Stimulated activated CD4-positive, alpha-beta T cell treated with anti-CD3 and anti-CD28 coated beads, Interleukin-1b, Interleukin-23, amount 100 ng/mL, for 48 hours (primary cell): ENCODE data around the gene FMO1.

Source experiments
- DNase-seq: peaks from one replicate; pipeline ENCODE4 v3.0.0-alpha.2; 2020

The FMO1 gene

DNA sequence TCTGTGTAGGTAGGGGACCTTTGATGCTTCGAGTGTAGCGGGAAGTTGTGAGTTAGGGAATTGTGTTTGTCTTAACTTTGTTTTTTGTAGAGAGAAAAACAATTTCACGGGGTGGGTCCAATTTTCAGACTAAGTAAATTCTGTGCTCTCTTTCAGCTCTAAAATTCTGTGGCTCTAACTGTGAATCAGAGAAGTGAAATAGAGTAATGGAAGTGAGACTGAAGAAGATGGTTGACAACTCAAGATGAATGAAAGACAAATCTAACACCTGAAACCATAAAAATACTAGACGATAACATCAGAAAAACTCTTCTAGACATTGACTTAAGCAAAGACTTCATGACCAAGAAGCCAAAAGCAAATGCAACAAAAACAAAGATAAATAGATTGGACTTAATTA lies 4.4 kb upstream of the FMO1 start:
- no peak for DNase-seq

DNA sequence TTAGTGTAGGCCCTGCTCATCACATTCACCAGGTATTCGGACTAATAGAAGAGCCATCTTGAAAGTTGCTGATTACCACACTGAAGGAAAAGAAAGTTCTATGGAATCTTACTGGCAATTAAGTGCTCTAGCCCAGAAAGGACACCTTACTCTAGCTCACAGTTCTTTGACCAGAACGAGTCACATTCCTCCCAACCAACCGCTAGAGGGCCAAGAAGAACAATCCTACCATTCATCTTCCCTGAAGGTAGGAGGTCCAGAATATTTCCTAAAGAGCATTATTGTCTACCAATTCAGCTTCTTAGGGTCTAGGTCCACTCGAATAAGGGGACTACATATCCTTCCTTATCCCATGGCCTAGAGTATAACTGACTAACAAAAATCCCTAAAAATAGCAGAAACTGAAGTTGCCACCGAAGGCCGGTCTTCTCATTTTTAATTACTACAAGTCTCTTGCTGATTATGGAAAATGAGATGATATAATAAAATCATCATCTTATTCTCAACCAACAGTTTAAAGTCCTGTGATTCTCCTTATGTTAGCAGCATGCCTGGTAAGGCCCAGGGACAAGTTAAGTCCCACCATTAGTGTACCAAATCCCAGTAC lies 2.7 kb upstream of the FMO1 start:
- DNase-seq = no peak

DNA sequence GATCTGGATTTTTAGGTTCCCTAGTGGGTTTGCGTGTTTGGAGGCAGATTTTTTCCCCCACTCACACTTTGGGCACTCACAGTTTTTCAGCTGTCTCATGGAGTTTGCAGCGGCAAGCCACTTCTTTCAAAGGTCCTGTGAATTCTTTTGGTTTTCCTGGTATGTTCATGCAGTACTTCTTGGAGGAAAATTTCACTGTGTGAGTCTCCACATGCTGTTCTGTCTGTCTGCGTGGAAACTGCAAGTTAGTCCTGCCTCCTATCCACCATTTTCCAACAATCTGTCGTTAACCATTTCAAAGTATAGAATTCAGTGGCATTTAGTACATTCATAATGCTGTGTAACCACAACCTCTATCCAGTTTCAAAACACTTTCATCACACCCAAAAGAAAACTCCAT lies 793 bp upstream of the FMO1 start:
- no peak for DNase-seq

DNA sequence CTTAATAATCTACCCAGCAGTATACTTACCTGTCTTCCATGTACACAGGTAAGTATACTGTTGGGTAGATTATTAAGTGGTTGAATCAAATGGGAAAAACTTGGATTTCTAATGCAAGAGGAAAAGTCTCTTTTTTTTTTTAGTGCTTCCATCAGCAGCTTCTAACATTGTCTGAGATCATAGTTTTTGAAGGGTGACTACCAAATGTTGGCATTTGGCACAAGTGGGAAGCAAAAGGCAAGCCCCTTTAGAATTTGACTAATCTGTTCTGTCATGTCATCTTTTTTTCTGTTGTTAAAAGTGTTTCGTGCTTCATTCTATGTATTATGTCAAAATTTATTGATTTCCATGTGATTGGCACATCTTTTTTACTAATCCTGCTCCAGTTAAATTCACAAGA lies 547 bp downstream of the FMO1 start:
- no peak for DNase-seq

DNA sequence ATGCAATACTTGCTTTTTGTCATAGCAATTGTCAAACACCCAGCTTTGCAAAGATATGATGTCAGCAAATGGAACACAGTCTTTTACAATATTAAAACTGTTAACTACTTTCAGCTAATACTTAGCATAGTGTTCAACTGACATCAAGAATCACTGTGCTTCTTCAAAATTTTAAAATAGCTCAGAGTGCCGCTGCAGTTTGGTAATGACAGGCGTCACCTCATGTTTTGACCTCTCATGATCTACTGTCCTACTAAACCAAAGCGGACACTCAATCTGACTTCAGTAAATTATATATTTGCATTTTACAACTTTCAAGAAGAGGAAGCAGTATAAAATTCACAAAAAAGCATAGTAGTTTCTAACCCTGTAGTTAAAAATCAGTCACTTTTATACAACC lies 2.0 kb downstream of the FMO1 start:
- DNase-seq = no peak

DNA sequence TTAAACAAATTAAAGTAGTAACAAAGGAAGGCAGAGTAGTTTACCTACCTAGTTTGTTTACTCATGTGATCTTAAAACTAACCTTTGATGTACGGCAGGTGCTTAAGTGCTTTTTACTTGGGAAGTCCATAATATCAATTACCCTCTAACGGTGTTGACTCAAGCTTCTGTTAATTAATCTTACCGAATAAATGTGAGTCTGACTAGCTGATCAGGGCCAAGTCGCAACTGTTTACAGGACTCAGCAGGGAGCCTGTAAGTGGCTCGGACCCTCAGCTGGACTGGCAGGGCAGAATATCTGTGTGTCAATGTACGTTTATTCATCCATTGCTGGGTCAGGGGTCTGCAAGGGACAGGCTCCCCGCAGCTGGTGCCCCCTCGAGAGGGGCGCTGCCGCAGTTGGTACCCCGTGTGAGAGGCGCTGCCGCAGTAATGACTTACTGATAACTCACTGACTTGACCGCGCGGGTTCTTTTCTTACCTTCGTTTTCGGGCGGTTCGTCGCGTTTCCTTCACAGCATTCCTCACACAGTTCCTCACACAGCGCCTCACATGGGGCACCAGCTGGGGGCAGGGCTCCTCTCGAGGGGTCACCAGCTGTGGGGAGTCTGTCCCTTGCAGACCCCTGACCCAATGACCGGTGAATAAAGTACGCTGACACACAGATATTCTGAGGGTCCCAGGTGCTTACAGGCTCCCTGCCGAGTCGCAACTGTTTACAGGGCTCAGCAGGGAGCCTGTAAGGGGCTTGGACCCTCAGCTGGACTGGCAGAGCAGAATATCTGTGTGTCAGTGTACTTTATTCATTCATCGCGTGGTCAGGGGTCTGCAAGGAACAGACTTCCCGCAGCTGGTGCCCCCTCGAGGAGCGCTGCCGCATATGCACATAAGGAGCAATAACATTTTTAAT lies 3.0 kb downstream of the FMO1 start:
- peak; percentile 31 for DNase-seq

DNA sequence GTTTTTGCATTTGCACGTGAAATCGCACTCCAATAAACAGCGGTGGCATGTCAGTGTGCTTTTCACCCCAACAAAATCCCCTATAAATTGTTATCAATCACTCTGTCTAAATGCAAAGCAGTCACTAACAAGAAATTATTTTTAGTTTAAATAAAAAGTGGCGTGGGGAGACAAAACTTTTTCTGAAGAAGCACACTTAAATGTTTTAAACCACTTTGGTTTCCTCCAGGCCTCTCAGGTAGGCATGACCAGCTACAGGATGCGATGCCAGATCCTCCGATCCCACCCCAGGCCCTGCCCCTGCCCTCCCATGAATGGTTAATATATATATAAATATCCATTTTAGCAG lies 3.6 kb downstream of the FMO1 start:
- no peak for DNase-seq

DNA sequence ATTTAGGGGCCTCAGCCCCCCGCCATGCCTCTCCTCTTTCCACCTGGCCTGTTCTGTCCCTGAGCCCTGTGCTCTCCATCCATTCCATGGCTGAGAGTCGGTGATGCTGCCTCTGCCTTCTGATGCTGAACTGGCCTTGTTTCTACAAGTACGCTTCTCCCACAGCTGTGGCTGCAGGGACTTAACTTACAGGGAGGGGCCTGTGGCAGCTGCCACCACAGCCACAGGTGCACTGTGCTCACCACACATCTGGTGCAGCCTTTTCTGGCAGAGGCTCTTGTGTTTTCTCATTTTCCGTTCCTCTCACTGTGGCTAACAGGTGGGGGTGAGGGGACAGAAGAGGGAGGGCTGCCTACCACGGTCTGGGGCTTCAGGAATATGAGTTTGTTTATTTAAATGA lies 4.2 kb downstream of the FMO1 start:
- DNase-seq = no peak

DNA sequence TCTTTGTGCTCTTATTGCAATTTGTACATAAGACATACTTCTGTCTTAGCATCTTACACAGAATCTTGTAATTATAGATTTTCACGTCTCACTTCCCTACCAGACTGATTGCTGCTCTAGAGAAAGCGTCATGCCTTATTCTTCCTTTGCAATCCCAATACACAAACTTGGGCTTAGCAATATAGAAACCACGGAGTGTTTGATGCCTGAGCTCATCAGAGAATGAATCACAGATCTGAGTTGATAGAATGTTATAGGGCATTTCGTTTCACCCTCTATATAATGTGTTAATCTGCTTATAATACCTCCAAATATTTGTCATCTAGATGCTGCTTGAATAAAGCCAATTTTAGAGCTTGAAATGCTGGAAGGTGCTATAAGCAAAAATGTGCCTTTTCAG lies 6.6 kb downstream of the FMO1 start:
- no peak for DNase-seq

DNA sequence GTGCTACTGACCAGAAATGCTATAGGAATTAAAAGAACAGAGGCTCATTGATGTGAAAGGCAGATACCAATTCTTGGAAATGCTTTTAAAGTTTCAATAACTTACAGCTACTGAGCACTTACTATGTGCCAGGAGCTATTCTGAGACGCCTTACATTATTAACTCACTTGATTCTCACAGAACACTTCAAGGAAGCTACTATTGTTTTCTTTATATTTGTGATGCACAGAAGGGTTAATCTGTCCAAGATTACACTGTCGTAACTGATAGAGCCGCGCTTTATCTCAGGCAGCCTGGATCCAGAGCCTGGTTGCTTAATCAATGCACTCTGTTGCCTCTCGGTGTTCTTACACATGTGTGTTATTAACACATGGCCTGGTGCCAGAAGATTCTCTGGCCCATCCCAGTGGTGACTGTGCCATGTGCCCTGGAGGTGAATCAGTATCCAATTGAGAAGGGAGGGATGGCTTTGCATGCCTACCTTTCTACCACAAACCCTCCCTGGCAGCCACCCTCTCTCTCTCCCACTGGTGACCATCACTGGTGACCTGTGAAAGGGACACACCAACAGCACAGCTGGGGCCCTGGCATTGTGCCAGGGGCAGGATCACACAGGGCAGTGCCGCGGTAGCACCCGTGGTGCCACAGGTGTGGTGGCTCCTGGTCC lies 8.8 kb downstream of the FMO1 start:
- no peak for DNase-seq

DNA sequence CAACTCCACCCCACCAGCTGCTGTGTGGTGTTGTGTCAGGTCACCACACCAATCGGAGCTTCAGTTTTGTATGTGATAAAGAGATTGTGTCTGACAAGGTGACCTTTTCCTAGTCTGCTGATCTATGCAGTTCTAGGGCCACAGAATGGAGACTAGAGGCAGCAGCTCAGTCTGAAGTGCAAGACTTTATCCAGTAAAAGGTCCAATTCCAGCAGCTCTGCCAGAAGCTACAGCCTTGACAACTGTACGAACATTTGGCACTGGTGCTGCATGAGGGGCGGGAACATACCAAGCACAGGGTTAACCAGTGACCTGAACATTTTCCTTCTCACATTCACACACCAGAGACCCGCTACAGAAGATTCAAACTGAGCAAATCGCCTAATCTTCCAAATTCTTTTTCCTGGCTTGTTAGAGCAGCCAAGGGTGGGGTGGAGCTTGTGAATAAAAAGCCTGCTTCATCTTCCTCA lies 9.3 kb downstream of the FMO1 start:
- no peak for DNase-seq

DNA sequence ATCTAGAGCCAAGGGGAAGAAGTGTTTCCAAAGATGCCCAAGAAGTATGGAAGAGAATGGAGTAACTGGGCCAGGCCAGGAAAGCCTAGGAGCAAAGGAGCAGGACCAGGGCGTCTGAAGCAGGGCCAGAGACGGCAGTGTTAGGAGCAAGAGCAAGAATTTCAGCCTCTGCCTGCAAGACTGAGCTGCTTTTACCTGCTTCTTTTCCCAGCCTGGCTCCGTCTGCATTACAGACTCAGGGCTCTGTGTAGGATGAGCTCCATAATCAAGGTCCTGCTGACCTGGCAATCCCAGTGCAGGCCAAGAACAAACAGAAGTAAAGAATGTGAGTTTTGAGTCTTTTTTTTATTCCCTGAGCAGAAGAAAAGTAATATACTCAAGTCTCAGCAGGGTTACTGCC lies 10.1 kb downstream of the FMO1 start:
- no peak for DNase-seq

DNA sequence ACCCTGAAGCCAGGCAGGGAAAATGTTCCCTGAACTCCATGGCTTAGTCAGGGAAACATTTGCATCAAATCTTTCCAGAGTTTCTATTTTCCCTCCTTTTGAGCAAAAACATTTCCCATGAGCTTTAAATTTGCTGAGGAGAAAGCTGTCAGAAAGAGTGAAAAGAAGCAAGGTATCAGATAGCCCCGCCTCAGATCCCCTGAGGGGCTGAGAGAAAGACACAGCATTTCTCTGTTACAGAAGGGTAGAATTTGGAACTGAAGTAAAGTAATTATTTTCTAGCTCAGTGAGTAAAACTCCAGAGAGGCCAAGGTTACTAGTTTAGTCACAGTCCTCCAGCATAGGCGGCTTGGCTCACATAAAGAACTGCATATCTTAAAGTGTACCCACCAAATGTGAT lies 10.6 kb downstream of the FMO1 start:
- no peak for DNase-seq

DNA sequence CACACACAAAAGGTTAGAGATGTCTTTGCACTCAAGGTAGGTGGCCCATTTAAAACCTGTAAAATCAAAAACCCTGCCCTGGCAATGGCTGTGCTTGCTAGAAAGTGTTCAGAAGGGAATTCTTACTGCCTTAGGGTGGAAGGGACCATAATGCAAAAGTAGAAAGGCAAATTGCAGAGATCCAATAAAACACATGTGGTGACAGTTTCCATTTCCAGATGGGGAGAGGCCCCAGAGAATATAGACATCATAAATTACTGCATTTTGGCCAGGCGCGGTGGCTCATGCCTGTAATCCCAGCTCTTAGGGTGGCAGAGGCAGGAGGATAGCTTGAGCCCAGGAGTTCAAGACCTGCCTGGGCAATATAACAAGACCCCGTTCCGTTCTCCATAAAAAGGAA lies 13.0 kb downstream of the FMO1 start:
- DNase-seq = no peak

DNA sequence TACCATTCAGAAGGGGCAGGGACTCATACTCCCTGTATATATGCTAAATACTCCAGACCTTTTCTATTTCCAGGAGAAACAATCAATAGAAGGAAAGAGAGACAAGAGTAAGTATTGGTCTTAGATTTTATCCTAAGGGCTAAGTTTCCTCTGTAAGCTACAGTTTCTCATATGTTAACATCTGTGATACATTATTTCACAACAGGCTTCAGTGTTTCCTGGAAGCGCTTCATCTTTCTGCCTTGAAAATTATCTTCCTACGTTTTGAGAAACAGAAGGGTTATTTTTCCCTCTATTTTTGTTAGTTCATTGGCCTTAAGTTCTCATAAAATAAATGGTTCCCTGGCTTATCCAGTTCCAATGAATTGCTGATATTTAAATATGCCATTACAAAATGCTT lies 15.6 kb downstream of the FMO1 start:
- no peak for DNase-seq

DNA sequence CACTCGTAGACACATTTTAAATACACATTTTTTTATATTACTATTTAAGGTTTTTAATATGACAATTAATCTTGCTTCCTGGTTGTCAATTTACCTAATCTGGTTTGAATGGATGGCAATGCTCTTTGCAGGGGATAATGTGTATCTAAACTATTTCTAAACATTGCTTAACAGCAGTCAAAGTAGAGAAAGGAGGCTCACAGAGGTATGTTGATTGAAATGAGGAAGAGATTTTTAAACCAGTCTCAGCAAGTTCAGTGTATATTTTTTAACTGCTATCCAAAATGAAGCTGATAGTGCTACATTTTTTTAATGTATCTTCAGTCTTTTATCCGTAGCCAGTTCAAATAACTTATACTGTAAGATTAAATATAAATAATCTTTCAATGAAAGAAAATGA lies 17.4 kb downstream of the FMO1 start:
- DNase-seq = no peak

DNA sequence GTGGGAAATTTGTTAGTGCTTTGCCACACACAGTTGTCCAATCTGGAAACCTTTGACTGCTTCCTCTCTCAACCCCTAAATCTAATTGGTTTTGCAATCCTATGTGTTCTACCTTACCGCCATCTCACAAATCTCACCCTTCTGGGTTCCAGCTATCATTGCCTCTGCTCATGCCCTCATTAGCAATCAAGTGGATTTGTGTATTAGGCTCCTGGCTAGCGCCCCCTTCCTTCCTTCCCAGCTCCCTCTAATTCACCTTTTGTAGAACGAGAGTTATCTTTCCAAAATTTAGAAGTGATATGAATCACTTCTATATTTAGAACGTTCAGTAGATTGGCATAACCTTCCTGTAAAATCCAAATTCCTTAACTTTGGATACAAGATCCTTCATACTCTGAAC lies 18.6 kb downstream of the FMO1 start:
- no peak for DNase-seq

DNA sequence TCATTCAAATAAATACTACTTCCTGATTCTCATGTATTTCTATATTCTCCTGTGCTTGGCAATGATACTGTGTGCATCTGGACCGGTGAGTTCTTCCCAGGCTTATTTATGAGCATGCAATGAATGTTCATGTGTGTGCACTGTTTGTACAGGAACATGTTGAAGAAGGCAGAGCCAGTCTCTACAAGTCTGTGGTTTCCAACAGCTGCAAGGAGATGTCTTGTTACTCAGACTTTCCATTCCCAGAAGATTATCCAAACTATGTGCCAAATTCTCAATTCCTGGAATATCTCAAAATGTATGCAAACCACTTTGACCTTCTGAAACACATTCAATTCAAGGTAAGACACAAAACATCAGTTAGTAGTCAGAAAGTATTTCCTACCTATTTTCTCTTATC lies 19.1 kb downstream of the FMO1 start:
- DNase-seq = no peak

DNA sequence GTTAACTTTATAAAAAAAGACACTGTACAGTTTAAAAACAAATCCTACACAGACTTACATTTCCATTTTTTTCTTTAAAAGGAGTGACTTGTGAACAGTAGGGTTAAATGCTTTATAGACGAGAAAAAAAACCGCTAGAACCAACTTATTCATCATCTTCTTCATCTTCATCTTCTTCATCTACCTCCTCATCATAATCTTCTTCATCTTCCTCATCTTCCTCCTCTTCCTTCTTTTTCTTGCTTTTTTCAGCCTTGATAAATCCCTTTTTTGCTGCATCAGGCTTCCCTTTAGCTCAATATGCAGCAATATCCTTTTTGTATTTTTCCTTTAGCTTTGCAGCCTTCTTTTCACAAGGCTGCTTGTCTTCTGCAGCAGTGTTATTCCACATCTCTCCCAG lies 22.5 kb downstream of the FMO1 start:
- no peak for DNase-seq

DNA sequence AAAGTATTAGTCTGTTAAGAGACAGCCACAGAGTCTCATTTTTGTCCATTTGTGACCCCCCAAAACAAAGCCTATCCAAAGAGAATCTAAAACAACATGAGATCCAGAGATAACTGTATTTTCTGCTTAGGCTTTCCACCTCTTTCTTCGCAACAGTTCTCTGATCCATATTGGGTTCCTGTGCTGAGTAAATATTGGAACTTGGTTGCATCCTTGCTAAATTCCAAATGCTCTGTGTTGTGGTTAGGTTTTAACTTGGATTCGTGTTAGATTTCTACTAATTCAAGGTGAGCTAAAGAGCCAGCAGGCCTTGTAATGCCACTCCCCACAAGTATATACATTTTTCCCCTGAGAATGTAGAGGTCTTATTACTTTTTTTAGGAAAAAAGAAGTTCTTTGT lies 29.2 kb downstream of the FMO1 start:
- DNase-seq = no peak

DNA sequence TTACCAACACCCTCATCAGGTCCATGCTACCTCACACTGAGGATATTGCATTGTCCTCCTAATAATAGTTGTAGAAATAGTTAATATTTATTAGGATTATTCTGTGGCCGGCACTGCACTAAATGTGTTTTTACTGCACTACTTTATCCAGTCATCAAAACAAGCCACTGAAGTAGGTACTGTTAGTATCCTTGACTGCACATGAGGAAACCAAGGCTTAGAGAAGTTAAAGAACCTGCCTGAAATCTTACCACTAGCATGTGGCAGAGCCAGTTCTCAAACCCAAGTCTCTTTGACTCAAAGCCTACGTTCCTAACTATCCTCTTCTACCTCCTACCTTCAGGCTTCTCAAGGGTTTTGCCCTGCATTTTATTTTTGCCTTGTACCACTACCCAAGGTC lies 30.9 kb downstream of the FMO1 start:
- DNase-seq = no peak

DNA sequence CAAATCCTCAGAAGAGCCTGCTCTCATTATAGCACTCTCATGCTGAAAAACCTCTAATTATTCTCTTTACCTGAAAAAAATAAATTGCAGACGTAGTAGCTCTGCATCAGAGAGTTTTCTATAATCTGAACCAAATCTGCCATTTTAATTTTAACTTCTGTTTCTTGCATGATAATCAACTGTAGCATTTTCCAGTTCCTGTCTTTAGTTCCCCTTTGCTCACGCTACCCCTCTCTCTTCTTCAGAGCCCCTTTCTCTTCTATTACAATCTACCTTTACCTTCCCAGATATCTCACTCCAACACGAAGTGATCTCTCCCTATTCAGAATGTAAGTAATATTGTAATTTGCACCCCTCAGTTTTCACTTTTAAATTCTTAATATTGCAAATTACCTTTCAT lies 31.4 kb downstream of the FMO1 start:
- no peak for DNase-seq

DNA sequence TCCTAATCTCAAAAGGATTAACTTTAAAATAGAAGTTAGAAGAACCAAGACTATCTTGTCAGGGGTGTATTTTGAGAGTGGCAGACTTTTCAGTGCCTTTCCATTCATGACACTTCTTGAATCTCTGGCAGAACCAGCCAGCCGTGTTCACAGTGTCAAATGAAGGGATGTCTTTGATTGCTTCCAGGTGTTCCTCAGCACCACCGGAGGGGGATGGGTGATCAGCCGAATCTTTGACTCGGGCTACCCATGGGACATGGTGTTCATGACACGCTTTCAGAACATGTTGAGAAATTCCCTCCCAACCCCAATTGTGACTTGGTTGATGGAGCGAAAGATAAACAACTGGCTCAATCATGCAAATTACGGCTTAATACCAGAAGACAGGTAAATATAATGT lies 32.3 kb downstream of the FMO1 start:
- DNase-seq = no peak

DNA sequence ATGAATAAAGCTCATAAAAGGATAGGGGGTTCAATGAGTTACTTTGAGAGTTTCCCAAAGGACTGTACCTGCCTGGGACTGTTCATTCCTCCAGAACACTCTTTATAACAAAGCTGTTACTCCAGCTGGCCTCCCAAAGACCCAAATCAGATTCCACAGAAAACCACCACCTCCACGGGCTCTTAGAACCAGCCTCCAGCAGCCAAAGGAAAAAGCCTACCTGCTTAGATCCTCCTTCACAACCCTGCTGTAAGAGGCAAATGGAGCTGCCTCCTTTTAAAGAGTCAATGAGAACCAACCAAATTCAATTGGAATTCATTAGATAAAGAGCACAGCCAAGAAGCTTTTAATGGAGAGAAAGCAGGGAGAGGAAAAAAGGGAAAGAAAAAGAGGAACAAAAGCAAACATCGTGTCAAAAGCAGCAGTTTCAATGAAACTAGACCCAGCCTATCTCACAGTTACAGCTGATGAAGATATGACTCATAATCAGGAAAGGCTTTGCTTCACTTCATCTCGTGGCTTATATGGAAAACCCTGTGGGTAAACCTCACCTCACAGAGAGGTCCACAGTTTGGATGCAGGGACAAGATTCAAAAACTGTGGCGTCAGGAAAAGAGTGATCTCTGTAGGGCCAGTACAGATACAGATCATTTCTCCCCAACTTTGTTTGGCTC lies 37.9 kb downstream of the FMO1 start:
- DNase-seq = no peak
